NCI-H2196 (cell line): ENCODE measurements around the gene HTN1.
"Not testable (repeated sequence)": the region's sequence is repeated elsewhere in the genome, so short reads cannot be mapped to it uniquely, and the experiment has no call there.

Source experiments
- DNase-seq: peaks from one replicate; lab custom pipeline; 2025; ENCODE audit not compliant: unreplicated experiment; lab: John Stamatoyannopoulos, UW

HTN1 gene

DNA sequence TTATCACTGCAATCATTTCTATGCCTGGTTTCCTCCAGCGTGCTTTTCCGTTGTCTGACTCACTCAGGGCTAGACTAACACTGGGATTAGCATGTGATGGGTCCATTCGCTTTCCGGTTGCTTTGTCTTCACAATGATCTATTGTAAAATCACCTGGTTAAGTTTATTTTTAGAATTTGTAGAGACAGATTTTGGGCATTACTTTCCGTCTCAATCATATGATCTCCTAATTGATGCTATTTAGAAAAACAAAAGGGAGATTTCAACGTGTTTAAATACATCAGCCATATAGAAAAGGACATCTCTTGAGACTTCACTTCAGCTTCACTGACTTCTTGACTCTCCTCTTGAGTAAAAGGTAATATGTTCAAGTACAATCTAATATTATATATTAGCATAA lies at the start of gene HTN1:
Gene HTN1, plus strand, starts transcription at position 301 of the 400 bp plus-strand sequence. CDS start 2,639 bp downstream, outside the sequence.
- DNase-seq = not testable (repeated sequence)

DNA sequence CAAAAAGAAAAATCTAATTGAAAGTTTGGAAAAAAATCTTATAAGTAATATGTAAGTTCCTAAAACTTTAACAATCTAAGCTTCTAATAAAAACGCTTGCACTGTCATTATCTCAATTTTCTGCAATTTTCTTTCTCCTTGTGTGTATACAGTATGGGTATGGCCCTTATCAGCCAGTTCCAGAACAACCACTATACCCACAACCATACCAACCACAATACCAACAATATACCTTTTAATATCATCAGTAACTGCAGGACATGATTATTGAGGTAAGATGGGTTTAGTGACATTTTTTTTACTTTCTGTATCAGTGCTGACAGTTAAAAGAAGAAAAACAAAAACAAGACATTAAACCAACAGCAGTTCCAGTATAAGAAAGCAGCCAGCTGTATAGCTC lies 49.5 kb upstream of the HTN1 start:
- no peak for DNase-seq

DNA sequence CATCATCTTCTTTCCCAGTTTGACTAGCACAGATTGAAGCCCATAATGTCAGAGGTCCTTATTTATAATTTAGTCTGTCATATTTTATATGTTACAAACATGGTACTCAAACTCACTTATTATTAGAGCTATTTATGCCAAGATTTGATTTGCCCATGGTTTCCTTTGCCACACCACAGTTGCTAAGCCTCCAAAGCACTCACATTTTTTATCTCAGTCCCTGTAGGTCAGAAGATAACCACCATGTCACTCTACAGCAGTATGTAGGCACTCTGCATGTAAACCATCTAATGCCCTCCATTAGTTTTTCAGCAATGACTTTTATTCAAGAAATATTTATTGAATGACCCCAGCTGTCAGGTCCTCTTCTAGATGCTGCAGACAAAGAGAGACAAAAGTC lies 47.7 kb upstream of the HTN1 start:
- no peak for DNase-seq

DNA sequence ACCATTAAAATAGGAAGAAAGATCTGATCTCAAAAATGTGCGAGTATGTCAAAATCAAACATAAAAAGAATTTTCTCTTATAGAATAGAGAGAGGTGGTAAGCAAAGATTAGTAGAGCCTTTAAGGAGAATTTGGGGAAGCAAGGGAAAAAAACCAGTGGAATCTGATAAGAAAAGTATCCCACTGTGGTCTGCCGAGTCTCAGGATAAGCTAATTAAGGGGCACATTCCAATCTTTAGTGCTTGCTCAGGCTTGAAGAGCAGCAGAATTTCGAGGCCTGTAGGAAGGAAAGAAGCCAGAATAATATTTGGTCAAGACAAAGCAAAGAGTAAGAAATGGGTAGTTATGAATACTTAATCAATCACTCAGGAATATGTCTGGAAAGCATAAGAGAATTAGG lies 41.5 kb upstream of the HTN1 start:
- DNase-seq = no peak

DNA sequence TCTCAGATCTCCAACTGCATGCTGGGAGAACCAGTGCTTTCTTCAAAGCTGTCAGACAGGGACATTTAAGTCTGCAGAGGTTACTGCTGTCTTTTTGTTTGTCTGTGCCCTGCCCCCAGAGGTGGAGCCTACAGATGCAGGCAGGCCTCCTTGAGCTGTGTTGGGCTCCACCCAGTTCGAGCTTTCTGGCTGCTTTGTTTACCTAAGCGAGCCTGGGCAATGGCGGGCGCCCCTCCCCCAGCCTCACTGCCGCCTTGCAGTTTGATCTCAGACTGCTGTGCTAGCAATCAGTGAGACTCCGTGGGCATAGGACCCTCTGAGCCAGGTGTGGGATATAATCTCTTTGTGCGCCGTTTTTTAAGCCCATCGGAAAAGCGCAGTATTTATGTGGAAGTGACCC lies 31.2 kb upstream of the HTN1 start:
- not testable (repeated sequence) for DNase-seq

DNA sequence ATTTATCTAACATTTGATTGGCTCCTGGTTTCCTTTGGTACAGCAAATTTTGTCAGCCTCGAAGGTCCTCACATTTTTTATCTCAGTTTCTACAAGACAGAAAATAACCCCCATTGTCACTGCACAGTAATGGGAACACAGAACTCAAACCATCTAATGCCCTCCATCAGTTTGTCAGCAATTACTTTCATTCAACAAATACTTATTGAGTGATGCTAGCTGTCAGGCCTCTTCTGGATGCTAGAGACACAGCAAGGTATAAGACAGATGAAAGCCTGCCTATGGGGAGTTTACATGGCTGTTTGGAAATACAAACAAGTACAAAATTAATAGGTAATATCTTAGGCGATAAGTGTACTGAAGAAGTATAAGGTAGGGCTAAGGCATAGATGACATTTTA lies 27.0 kb upstream of the HTN1 start:
- no peak for DNase-seq

DNA sequence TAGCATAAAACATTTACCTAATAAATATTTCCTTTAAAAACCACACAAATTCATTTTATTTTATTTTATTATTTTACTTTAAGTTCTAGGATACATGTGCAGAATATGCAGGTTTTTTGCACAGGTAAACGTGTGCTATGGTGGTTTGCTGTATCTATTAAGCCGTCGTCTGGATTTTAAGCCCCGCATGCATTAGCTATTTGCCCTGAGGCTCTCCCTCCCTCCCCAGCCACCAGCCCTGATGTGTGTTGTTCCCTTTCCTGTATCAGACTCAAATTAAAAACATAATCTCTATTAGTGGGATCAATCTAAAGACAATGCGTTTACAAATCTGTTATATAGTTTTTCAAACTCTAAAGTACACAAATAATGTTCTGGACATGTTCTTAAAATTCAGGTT lies 23.2 kb upstream of the HTN1 start:
- DNase-seq = no peak

DNA sequence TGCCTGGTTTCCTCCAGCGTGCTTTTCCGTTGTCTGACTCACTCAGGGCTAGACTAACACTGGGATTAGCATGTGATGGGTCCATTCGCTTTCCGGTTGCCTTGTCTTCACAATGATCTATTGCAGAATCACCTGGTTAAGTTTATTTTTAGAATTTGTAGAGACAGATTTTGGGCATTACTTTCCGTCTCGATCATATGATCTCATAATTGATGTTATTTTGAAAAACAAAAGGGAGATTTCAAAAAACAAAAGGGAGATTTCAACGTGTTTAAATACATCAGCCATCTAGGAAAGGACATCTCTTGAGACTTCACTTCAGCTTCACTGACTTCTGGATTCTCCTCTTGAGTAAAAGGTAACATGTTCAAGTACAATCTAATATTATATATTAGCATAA lies 22.1 kb upstream of the HTN1 start, which contains the start of gene HTN3:
Gene HTN3, plus strand, starts transcription at position 301 of the 400 bp plus-strand sequence. CDS start 2,282 bp downstream, outside the sequence.
- DNase-seq = not testable (repeated sequence)

DNA sequence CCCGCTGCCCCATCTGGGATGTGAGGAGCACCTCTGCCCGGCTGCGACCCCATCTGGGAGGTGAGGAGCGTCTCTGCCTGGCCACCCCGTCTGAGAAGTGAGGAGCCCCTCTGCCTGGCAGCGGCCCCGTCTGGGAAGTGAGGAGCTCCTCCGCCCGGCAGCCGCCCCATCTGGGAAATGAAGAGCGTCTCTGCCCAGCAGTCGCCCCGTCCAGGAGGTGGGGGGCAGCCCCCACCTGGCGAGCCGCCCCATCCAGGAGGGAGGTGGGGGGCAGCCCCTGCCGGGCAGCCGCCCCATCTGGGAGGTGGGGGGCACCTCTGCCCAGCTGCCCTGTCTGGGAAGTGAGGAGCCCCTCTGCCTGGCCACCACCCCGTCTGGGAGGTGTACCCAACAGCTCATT lies 12.7 kb upstream of the HTN1 start:
- not testable (repeated sequence) for DNase-seq

DNA sequence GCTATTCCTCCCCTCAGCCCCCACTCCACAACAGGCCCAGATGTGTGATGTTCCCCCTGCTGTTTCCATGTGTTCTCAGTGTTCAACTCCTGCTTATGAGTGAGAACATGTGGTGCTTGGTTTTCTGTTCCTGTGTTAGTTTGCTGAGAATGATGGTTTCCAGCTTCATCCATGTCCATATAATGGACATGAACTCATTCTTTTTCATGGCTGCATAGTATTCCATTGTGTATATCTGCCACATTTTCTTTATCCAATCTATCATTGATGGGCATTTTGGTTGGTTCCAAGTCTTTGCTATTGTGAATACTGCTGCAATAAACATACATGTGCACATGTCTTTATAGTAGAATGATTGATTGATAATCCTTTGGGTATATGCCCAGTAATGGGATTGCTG lies 10.3 kb upstream of the HTN1 start:
- DNase-seq = not testable (repeated sequence)

DNA sequence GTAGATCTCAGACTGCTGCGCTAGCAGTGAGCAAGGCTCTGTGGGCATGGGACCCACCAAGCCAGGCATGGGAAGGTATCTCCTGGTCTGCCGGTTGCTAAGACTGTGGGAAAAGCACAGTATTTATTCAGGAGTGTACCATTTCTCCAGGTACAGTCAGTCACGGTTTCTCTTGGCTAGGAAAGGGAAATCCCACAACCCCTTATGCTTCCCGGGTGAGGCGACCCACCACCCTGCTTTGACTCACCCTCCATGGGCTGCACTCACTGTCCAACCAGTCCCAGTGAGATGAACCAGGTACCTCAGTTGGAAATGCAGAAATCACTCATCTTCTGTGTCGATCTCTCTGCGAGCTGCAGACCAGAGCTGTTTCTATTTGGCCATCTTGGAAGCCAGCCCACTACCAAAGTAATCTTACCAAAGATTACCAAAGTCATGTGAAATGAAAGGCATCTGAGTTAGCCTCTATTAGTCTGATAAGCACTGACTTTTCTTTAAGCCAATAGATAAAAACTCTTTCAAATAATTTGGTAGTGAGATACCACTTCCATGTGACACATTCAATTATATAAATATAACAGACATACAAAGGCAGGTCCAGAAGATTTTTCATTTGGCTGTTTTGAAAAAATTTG lies 8.5 kb upstream of the HTN1 start:
- DNase-seq = no peak

DNA sequence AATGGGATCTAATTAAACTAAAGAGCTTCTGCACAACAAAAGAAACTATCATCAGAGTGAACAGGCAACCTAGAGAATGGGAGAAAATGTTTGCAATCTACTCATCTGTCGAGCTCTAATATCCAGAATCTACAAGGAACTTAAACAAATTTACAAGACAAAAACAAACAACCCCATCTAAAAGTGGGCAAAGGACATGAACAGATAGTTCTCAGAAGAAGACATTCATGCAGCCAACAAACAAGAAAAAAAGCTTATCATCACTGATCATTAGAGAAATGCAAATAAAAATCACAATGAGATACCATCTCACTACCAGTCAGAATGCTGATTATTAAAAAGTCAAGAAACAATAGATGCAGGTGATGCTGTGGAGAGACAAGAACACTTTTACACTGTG lies 6.3 kb downstream of the HTN1 start:
- not testable (repeated sequence) for DNase-seq

DNA sequence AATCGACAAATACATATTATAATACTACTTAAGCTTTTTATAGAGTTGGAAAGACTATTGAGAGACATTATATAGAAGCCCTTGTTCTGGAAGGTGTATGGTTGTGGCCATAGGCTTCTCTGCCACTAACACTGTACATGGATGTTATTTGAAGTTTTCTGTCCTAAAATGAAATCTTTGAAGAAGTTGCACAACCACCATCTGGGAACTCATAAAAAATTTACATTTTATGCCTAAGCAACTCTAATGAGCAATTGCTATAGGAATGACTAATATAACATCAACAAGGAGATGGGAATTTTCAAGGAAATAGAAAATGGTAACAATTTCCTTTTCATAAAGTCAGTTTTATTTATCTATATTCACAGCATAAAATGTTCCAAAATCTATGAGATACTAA lies 7.4 kb downstream of the HTN1 start:
- no peak for DNase-seq

DNA sequence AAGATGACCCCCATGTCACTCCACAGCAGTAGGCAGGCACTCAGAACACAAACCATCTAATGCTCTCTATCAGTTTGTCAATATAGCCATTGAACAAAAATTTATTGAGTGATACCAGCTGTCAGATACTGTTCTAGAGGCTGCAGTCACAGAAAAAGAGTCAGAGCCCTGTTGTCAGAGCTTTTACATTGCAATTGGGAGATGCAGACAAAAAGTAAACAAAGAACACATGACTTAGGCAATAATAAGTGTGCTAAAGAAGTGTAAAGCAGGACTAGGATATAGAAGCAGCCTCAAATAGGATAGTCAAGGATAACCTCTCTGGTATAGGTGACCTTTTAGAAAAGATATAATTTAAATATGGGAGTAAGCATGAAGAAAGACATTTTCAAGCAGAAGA lies 8.9 kb downstream of the HTN1 start:
- no peak for DNase-seq

DNA sequence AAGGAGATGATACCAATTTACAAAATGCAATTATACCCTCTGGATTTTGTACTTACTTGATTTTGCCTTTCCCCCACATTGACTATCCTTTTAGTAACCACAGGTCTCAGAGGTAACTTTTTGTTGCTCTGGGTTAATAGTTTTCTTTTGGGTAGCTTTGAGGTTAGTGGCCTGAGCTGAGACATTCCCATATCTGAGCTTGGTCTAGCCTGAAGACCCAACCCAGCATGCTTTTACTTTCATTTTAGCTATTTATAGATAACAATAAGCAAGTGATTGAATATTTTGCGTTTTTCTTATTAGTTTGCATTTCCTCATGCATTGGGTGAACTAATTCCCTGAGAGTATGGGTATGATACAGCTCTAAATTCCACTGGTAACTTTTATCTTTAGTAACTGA lies 11.8 kb downstream of the HTN1 start:
- DNase-seq = no peak

DNA sequence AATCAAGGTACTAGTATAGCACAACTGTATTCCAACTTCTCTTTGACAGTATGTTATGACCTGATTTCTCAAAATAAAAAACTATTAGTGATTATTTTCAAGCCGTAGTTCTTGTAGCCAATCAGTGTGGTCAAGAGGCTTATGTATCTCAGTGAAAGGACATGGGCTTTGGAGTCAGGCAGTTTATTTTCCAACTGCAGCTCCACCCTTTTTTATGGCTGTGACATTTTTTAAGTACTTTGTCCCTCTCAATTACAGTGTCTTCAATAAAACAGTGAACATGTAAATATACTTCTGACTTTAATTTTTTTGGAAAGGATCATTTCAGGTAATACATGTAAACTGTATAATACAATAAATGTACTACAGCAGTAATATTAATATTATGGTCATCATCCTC lies 30.0 kb downstream of the HTN1 start:
- DNase-seq = no peak

DNA sequence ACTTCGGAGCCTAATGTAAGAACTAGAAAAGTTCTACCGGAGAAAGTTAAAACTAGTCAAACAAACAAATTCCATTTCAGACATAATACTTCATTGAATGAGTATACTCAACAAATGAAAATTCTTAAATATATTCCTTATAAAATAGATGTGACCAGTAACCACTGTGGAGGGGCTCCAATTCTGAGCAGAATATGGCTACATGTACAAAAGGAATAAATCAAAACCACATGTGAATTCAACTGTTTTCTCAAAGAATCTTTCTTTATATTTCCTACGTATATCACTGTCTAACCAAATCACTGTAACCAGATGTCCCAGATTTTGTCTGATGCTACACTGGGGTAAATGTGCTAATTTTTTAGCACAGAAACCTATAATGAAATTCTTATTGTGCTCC lies 49.0 kb downstream of the HTN1 start:
- no peak for DNase-seq
